IPS-15b (cell line): ENCODE measurements around the gene AIFM3.
"Not testable (repeated sequence)": the region's sequence is repeated elsewhere in the genome, so short reads cannot be mapped to it uniquely, and the experiment has no call there.

ENCODE experiments used
- H3K27me3 ChIP-seq: one replicate; pipeline ENCODE4 v1.6.1; 2013; ENCODE audit warnings: low read length; ENCODE audit not compliant: control insufficient read depth, insufficient read depth
- H3K36me3 ChIP-seq: one replicate; pipeline ENCODE4 v1.6.1; 2013; ENCODE audit warnings: low read length; ENCODE audit not compliant: control insufficient read depth, insufficient read depth
- H3K4me1 ChIP-seq: one replicate; pipeline ENCODE4 v1.6.1; 2013; ENCODE audit warnings: mild to moderate bottlenecking, low read length; ENCODE audit not compliant: control insufficient read depth, insufficient read depth
- H3K4me3 ChIP-seq: one replicate; pipeline ENCODE4 v1.5.1; 2013; ENCODE audit warnings: low read depth, low read length
- H3K9ac ChIP-seq: one replicate; pipeline ENCODE4 v1.6.1; 2013; ENCODE audit warnings: low read depth, mild to moderate bottlenecking, low read length
- H3K9me3 ChIP-seq: one replicate; pipeline ENCODE4 v1.6.1; 2013; ENCODE audit warnings: mild to moderate bottlenecking, low read length; ENCODE audit not compliant: control insufficient read depth, insufficient read depth

The AIFM3 gene, protein sequence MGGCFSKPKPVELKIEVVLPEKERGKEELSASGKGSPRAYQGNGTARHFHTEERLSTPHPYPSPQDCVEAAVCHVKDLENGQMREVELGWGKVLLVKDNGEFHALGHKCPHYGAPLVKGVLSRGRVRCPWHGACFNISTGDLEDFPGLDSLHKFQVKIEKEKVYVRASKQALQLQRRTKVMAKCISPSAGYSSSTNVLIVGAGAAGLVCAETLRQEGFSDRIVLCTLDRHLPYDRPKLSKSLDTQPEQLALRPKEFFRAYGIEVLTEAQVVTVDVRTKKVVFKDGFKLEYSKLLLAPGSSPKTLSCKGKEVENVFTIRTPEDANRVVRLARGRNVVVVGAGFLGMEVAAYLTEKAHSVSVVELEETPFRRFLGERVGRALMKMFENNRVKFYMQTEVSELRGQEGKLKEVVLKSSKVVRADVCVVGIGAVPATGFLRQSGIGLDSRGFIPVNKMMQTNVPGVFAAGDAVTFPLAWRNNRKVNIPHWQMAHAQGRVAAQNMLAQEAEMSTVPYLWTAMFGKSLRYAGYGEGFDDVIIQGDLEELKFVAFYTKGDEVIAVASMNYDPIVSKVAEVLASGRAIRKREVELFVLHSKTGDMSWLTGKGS

DNA sequence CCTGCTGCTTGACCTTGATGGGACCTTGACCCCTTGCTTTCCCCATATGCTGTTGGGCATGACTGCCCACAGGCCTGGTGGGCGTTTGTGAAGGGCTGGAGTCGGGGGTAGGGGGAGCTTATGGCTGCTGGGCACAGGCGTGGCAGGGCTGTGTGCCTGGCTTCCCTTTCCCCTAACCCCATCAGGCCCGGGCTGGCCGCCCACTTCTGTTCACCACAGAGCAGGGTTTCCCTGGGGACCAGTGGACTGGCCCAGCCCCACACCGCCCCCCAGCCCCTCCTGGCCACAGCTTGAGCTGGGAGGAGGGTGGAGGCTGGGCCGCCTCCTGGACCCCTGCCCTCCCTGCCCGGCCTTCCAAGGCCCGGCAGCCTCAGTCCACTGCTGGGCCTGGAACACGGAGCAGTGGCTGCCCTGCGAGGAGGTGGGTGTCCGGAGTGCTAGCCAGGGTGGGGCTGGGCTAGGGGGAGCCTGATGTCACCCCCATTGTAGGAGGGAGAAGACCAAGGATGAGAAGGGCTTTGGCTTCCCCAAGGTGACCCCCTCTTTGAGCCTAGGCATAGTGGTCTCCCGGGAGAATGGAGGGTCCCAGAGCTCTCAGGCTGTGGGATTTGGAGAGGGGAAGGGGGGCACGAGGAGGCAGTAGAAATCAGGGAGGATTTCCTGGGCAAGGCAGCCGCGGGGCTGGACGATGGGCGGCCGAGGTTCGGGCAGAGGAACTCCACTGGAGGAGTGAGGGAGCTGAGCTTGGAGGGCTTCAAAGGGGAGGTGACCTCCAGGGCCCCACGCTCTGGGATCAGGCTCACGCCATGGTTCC is at the start of gene AIFM3:
TSS of gene AIFM3 (plus strand) at position 373 of the 814 bp plus-strand sequence. CDS start 690 bp downstream, outside the sequence.
- Histone ChIP-seq H3K27me3 (peaks cover 85% of the 10 kb centered on the region), H3K36me3 (no peaks in the 10 kb centered on the region), H3K4me1 (peaks cover 7% of the 10 kb centered on the region), H3K9me3 (no peaks in the 10 kb centered on the region), H3K9ac (no peak within 1 kb of the TSS), H3K4me3 (peak within 1 kb of the TSS; percentile 18)

DNA sequence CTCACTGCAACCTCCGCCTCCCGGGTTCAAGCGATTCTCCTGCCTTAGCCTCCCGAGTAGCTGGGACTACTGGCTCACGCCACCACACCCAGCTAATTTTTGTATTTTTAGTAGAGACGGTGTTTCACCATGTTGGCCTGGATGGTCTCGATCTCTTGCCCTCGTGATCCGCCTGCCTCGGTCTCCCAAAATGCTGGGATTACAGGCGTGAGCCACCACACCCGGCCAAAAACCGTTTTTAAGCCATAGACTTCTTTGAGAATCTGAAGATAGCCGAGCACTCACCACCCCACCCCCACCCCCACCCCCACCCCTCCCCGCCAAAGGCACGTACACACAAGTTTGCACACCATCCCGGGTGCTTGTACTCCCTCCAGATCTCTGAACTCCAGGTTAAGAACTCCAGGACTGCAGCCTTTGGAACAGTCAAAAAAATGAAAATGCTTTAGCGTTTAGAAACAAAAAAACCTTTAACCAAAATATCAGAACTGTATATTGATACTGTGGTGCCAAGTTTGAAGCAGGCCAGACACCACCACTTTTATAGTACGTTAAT is 48.3 kb upstream of the AIFM3 start:
- H3K27me3 ChIP-seq: no peaks in the 10 kb centered on the region
- peak overlapping the region; percentile 96 for H3K4me3 ChIP-seq
- no peaks in the 10 kb centered on the region for H3K9me3 ChIP-seq
- peaks cover 6% of the 10 kb centered on the region for H3K4me1 ChIP-seq
- peaks cover 5% of the 10 kb centered on the region for H3K36me3 ChIP-seq
- H3K9ac ChIP-seq: peak overlapping the region; percentile 66

DNA sequence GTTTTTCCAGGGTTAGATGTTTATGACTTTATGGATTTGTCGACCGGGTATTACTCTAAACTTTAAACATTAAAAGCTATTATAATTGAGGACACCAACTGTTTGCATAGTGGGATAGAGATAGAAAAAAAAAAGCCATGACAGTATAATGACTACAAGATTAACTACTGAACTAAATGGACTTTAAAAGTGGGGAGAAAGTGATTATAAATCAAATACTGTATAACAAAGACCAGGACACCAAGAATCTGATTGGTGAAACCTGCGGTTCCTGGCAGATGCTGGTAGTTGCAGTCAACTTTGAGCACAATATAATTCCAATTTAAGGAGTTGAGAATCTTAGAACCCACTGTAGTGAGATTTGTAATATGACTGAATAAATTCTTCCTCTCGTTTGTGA is 47.3 kb upstream of the AIFM3 start:
- no peaks in the 10 kb centered on the region for H3K9me3 ChIP-seq
- peaks cover 5% of the 10 kb centered on the region for H3K36me3 ChIP-seq
- H3K9ac ChIP-seq: no peak overlapping the region
- no peaks in the 10 kb centered on the region for H3K27me3 ChIP-seq
- H3K4me1 ChIP-seq: peaks cover 6% of the 10 kb centered on the region
- peak overlapping the region; percentile 96 for H3K4me3 ChIP-seq

DNA sequence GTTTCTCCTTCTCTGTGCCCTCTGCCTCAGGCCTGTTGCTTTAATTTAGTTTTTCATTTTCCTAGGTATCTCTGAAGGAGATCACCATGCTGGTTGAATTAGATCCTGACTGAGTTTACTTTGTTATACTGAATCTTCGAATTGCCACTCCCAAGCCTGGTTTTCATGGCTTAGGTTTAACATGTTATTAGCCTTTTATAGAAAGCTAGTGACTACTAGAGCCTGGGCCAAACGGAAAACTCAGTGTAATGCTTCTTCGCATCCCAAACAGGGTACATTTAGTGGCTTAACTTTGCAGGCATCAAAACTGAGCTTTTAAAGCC is 46.2 kb upstream of the AIFM3 start:
- no peak overlapping the region for H3K9ac ChIP-seq
- no peaks in the 10 kb centered on the region for H3K27me3 ChIP-seq
- H3K36me3 ChIP-seq: peaks cover 5% of the 10 kb centered on the region
- H3K4me1 ChIP-seq: peaks cover 12% of the 10 kb centered on the region
- H3K4me3 ChIP-seq: peak overlapping the region; percentile 96
- no peaks in the 10 kb centered on the region for H3K9me3 ChIP-seq

DNA sequence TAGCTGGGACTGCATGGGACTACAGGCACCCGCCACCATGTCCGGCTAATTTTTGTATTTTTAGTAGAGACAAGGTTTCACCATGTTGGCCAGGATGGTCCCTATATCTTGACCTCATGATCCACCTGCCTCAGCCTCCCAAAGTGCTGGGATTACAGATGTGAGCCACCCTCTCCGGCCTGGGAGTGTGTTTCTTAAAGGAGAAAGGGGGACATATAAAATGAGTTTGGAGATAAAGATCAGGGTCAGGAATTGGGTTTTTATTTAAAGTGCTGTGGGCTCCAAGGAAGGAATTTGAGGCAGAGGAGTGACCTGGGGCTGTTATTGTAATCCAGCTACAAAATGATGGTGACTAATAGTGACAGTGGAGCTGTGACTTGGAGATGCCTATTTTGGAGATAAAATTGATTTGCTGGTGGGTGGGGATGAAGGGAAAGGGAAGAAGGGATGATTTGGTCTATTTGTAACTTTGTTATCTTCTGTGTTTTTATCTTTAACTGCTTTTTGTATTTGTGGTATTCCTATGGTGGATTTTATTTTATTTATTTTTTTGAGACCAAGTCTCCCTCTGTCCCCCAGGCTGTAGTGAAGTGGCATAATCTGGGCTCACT is 44.8 kb upstream of the AIFM3 start:
- peaks cover 20% of the 10 kb centered on the region for H3K4me1 ChIP-seq

DNA sequence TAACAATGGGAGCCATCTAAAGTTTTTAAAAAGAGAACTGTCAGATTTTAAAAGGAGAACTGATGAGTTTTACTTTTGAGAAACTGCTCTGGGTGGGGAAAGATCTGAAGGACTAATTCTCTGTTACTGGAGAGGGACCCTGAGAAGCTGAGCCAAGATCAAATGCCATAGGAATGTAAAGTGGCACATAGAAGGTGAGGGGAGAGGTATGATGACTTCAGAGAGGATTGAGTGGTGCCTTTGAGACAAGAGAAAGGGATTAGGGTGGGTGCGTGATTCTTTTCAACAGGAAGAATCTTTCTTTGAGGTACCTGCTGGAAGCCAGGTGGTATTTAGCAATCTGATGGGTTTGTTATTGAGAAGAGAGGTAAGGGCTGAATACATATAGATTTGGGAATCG is 40.8 kb upstream of the AIFM3 start:
- H3K27me3 ChIP-seq: no peaks in the 10 kb centered on the region
- no peaks in the 10 kb centered on the region for H3K9me3 ChIP-seq
- H3K9ac ChIP-seq: no peak overlapping the region
- no peak overlapping the region for H3K4me3 ChIP-seq
- H3K36me3 ChIP-seq: no peaks in the 10 kb centered on the region
- peaks cover 14% of the 10 kb centered on the region for H3K4me1 ChIP-seq

More for the DNA sequence above, 44.8 kb upstream of the AIFM3 start:
- Histone ChIP-seq H3K9me3 (no peaks in the 10 kb centered on the region), H3K4me3 (no peak overlapping the region), H3K36me3 (peaks cover 5% of the 10 kb centered on the region), H3K9ac (no peak overlapping the region), H3K27me3 (no peaks in the 10 kb centered on the region)

DNA sequence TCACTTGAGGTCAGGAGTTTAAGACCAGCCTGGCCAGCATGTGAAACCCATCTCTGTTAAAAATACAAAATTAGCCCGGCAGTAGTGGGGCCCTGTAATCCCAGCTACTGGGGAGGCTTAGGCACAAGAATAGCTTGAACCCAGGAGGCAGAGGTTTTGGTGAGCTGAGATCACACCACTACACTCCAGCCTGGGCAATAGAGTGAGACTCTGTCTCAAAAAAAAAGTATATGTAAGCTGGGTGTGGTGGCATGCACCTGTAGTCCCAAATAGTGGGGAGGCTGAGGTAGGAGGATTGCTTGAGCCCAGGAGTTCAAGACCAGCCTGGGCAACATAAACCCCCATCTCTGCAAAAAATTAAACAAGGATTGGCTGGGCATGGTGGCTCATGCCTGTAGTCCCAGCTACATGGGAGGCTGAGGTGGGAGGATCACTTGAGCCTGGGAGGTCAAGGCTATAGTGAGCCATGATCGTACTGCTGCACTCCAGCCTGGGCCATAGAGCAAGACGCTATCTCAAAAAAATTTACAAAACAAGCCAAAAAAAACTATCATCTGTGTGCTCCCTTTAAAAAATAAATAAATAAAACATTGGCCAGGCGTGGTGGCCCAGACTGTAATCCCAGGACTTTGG is 39.0 kb upstream of the AIFM3 start:
- no peak overlapping the region for H3K9ac ChIP-seq
- no peaks in the 10 kb centered on the region for H3K36me3 ChIP-seq
- no peaks in the 10 kb centered on the region for H3K27me3 ChIP-seq
- no peak overlapping the region for H3K4me3 ChIP-seq
- no peaks in the 10 kb centered on the region for H3K9me3 ChIP-seq
- H3K4me1 ChIP-seq: peaks cover 14% of the 10 kb centered on the region

DNA sequence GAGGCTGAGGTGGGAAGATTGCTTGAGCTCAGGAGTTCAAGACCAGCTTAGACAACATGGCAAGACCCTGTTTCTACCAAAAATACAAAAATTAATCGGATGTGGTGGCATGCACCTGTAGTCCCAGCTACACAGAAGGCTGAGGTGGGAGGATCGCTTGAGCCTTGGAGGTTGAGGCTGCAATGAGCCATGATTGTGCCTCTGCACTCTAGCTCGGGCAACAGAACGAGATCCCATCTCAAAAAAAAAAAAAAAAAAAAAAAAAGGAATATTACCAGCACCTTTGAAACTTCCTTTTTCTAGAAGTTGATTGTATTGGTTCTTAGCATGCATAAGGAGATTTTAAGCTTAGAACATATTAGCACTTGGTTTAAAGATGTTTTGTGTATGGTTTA is 38.5 kb upstream of the AIFM3 start:
- no peaks in the 10 kb centered on the region for H3K27me3 ChIP-seq
- H3K4me3 ChIP-seq: no peak overlapping the region
- H3K9ac ChIP-seq: no peak overlapping the region
- no peaks in the 10 kb centered on the region for H3K9me3 ChIP-seq
- peaks cover under 1% of the 10 kb centered on the region for H3K36me3 ChIP-seq
- peaks cover 14% of the 10 kb centered on the region for H3K4me1 ChIP-seq

DNA sequence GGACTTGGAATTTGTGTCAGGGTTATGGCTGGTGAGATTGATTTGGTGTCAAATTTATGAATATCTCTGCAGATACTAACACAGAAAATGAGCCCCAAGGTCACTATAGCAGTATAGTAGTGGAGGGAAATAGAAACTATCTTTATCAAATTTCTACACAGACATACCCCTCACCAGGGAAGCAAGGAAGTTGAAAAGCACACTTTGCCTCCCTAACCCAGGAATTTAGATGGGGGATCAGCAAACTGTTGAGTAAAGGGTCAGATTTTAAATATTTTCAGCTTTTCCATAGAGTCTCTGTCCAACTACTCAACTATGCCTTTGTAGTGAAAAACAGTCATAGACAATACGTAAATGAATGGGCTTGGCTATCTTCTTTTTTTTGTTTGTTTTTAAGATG is 37.1 kb upstream of the AIFM3 start:
- Histone ChIP-seq H3K9ac (no peak overlapping the region), H3K27me3 (no peaks in the 10 kb centered on the region), H3K4me1 (peaks cover 14% of the 10 kb centered on the region), H3K4me3 (no peak overlapping the region), H3K9me3 (no peaks in the 10 kb centered on the region), H3K36me3 (peaks cover 10% of the 10 kb centered on the region)

DNA sequence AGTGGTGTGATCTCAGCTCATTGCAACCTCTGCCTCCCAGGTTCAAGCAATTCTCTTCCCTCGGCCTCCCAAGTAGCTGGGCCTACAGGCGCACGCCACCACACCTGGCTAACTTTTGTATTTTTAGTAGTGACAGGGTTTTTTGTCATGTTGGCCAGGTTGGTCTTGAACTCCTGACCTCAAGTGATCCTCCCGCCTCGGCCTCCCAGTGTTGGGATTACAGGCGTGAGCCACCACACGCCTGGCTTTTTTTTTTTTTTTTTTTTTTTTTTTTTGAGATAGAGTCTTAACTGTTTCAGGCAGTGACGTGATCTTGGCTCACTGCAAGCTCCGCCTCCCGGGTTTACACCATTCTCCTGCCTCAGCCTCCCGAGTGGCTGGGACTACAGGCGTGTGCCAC is 36.6 kb upstream of the AIFM3 start:
- H3K4me1 ChIP-seq: peaks cover 11% of the 10 kb centered on the region
- peaks cover 10% of the 10 kb centered on the region for H3K36me3 ChIP-seq
- H3K9me3 ChIP-seq, H3K27me3 ChIP-seq, H3K9ac ChIP-seq, H3K4me3 ChIP-seq: not testable (repeated sequence)

DNA sequence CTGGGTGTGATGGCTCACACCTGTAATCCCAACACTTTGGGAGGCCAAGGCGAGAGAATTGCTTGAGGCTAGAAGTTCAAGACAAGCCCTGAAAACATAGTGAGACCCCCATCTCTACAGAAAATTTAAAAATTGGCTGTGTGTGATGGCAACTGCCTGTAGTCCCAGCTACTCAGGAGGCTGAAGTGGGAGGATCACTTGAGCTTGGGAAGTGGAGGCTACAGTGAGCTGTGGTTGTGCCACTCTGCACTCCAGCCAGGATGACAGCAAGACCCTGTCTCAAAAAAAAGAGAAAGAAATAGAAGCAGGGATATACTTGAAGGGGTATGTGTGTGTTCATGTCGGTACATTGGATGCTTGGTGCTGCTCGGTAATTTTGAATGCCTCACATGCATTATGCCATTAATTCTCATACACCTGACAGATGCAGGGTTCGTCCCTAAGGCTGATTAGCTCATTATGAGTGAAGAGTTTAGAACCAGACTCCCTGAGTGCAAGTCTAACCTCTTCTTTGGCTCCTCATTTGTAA is 35.9 kb upstream of the AIFM3 start:
- Histone ChIP-seq H3K4me1 (peaks cover 5% of the 10 kb centered on the region), H3K36me3 (peaks cover 10% of the 10 kb centered on the region)

More for the DNA sequence above, 35.9 kb upstream of the AIFM3 start:
- Histone ChIP-seq H3K9me3 (no peaks in the 10 kb centered on the region), H3K4me3 (no peak overlapping the region), H3K27me3 (no peaks in the 10 kb centered on the region), H3K9ac (no peak overlapping the region)
